Daoy (cell line): ENCODE measurements around the gene KIZ. TPM values are rescaled to one million over a fixed set of nuclear protein-coding genes. Genes with fewer than 3 reads are reported as not detected.

ENCODE experiments used
- DNase-seq: peaks from one replicate; pipeline ENCODE4 v3.0.0-alpha.2; 2015; ENCODE audit warnings: low read depth
- total RNA-seq: library from RNA; depleted of rRNA; stranded (reverse); fragments of >200 nt; shearing (Covaris generic); gene quantifications from 2 replicates; pipeline ENCODE4 v1.2.3, GENCODE V29; 2014; rRNA removed

KIZ gene
- total RNA-seq, 1 experiment from 2014 or later = 22.2 TPM

GRCh38 chr20:21265261-21266190 lies 139.6 kb downstream of the KIZ start:
- no peak for DNase-seq

- no peak for DNase-seq
These were observed 140.3 kb downstream of the KIZ start for GRCh38 chr20:21266191-21266536.

DNA sequence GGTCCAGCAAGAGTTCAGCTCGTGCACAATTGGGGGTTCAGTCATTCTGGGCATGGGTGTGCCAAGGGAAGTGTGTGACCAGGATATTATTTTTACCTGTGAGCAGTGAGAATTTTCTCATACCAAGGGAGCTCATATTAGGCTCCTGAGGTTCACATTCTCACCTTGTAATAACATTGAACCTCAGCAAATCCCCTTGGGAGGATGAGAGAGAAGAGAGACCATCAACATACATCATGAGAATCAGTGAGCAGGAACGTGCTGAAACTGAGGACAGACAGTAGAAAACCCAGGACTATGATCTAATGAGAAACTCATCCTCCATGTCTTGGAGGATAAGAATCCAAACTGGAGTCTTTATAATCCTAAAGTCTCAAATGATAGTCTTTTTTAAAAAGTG lies 143.9 kb downstream of the KIZ start:
- DNase-seq = no peak

DNA sequence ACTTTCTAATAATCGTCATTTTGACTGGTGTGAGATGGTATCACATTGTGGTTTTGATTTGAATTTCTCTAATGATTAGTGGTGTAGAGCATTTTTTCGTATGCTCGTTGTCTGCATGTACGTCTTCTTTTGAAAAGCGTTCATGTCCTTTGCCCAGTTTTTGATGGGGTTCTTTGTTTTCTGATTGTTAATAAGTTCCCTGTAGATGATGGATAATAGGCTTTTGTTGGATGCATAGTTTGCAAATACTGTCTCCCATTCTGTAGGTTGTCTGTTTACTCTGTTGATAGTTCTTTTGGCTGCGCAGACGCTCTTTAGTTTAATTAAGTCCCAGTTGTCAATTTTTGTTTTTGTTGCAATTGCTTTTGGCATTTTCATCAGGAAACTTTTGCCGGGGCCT lies 144.9 kb downstream of the KIZ start:
- no peak for DNase-seq

- no peak for DNase-seq
These were observed 146.4 kb downstream of the KIZ start for GRCh38 chr20:21272279-21272678.

- DNase-seq = no peak
These were observed 146.8 kb downstream of the KIZ start for GRCh38 chr20:21272679-21273078.

DNA sequence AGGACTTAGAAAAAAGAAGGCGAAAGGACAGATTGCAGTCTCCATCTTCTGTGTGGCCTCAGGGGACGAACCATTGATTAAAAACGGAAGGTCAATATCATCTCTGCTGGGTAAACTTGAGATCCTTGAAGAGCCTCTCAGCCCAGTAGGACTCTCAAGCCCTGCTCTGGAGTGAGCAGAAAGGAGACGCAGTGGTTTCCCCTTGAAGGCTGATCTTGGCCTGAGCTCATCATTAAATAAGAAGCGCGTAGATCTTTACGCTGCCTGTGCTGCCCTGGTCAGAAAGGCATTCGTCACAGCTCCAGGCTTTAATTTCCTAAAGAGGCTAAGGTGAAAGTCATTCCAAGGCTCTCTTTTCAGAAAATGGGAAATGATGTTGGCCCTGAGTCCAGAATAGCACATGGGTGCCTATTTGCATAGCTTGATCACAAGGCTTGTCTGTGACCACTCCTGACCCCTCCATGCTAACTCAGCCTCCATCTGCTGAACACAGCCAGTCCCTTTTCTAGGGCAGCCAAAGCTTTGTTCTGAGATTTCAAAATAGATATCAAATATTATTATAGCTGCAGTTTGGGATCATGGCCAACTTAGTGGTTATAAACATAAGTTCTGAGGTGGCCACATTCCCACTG lies 148.0 kb downstream of the KIZ start:
- DNase-seq = no peak

- DNase-seq = no peak
These were observed 152.9 kb downstream of the KIZ start for GRCh38 chr20:21278829-21279228.

DNA sequence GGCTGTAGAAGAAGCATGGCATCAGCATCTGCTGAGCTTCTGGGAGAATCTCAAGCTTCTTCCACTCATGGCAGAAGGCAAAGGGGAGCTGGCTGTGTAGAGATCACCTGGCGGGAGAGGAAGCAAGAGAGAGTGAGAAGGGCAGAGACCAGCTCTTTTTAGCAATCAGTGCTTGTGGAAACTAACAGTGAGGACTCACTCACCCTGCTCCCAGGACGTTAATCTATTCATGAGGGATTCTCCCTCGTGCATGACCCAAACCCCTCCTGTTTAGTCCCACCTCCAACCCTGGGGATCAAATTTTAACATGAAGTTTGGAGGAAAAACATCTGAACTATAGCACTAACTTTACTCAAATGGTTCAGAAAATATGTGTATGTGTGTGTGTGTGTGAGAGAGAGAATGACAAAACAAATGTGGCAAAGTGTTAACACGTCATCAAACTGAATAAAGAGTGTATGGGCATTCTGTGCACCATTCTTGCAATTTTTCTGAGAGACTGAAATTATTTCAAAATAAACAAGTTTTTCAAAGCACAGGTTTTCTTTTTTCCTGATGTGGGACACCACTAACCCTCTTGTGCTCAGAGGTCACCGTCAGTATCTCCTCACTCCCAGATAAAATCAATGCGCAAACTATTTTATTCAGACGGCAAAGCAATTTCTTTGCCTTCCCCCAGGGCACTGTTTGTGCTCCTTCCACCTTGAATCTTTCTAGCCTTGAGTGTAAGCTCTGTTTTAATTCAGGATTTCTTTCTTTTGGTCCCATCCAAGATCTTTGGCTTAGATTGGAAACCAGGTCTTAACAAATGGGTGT lies 154.0 kb downstream of the KIZ start:
- DNase-seq = no peak

DNA sequence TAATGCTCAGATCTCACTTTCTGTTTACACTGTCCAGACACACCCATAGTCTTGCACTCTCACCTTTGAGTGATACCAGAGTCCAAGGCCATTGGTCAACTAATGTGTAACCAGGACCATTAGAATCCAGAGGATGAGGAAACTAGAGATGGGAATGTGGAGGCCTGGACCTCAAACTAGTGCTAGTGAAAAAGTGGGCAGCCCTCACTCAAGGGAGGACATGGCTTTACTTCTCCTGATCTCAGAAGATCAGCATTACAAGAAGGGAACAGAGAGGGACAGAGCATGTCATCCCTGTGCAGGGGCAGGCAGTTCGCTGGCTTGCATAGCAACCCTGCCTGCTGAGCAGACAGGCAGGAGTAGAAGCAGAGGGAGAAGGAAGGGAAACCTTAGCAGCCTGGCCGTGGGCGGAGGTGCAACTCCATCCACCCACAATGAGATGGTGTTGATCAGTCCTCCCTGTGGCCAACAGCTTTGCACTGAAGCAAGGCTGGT lies 154.7 kb downstream of the KIZ start:
- DNase-seq = no peak

DNA sequence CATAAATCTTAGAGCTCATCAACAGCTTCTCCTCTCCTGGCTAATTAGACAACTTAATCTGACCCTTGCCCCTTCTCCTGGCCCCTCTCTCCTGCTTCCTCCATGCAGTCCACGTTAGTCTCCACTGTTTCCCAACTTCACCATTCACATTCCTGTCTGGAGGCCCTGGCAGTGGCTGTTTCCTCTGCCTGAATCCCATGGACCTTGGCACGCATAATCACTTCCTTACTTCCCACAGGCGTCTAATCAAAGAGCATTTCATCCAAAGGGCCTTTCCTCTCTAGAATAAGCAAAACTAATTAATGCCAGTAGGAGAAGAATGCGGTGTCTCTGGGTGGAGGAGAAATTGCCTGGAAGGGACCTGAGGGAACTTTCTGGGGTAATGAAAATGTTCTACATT lies 160.9 kb downstream of the KIZ start:
- DNase-seq = no peak

GRCh38 chr20:21288587-21289370 lies 162.9 kb downstream of the KIZ start:
- no peak for DNase-seq

DNA sequence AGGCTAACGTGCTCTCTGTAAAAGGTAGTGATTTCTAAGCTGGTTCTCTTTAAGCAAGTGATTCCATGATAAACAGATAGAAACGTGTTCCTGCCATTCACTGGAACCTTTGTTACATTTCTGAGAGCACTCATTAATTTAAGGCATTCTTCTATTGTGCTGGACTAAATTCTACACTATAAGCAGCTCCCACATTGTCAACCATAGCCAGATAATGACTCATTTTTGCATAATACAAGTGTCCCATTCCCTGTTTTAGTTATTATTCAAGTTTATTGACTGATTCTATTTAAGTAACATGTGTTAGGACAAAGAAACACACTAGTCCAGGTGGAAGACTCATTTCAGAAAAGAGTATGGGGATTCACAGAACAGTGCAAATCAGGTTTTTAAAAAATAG lies 163.8 kb downstream of the KIZ start:
- DNase-seq = no peak

DNA sequence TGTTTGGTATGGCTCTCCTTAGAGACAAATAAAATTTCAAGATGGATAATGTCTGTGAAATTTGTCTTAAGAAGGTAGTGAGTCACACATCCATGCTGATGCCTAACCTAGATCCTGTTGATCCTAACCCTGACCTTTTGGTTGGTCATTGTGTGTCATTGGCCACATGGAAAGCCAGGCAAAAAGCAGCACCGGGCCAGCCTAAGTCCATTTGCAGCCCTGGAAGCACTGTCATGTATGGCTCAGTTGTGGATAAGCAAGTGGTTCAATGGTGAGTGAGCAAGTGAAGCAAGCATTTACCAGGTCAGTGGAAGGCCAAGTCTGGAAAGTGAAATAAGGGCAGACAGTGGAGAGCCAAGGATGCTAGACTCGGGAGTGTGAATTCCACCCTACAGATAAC lies 165.1 kb downstream of the KIZ start:
- DNase-seq = no peak

DNA sequence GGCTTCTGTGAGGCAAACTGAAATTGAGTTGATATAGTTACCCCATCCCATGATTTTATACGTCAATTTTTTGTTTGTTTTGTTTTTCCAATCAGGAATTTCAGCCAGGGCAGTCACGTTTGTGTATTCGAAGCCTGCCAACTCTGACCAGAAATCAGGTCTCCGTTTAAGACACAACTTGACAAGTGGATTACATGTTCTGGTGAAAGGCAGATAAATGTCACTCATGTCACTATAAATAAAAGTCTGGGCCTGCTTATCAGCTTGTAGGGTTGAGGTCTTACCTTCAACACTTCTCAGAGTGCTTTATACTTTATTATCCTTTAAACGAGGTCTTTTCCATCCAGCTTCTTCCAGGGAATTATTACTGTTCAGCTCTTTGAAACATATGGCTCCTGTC lies 168.9 kb downstream of the KIZ start:
- no peak for DNase-seq

Other genes with a start within 250 kb of the KIZ start
- 4.4 TPM in 1 of 2 replicates, not detected in the other for gene LINC00237, start 19.7 kb upstream of the KIZ start, total RNA-seq
- gene XRN2, start 177.2 kb downstream of the KIZ start, total RNA-seq = 91.5 and 97.2 TPM in 2 replicates